HPDE6-E6E7 (cell line): ENCODE data around the gene VAT1L.

Source experiments
- DNase-seq: peaks from one replicate; pipeline ENCODE4 v3.0.0; 2011; ENCODE audit warnings: missing footprints; ENCODE audit errors: extremely low spot score

Gene VAT1L, protein sequence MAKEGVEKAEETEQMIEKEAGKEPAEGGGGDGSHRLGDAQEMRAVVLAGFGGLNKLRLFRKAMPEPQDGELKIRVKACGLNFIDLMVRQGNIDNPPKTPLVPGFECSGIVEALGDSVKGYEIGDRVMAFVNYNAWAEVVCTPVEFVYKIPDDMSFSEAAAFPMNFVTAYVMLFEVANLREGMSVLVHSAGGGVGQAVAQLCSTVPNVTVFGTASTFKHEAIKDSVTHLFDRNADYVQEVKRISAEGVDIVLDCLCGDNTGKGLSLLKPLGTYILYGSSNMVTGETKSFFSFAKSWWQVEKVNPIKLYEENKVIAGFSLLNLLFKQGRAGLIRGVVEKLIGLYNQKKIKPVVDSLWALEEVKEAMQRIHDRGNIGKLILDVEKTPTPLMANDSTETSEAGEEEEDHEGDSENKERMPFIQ

GRCh38 chr16:77788181-77789084 is at the start of gene VAT1L:
Gene VAT1L, plus strand, starts transcription at chr16:77788564. Its CDS starts 119 bp downstream, at chr16:77788683.
- DNase-seq: no peak

DNA sequence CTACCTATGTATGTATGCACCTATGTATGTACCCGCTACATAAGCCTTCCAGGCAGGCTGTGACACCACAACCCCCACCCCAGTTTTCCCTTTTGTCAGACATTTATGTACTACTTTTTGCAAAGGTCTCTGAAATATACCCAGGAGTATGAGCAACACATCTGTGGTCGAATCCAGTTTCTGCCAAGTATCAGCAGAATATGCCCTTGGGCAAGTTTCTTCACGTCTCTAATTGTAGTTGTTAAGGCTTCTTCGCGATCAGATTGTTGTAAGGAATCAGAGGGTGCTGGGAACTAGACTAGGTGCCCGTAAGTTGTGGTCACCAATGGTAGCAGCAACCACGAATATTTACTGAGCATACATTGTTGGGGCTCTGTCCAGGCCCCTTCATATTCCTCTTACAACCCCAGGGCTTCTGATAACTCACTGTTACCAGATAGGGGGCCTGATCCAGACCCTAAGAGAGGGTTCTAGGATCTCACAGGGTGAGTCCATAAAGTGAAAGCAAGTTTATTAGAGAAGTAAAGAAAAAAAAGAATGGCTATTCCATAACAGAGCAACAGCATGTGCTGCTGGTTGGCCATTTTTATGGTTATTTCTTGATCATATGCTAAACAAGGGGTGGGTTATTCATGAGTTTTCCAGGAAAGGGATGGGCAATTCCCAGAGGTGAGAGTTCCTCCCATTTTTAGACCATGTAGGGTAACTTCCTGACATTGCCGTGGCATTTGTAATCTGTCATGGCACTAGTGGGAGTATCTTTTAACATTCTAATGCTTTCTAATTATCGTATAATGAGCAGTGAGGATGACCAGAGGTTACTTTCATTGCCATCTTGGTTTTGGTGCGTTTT is 49.4 kb upstream of the VAT1L start:
- peak; percentile 46 for DNase-seq

DNA sequence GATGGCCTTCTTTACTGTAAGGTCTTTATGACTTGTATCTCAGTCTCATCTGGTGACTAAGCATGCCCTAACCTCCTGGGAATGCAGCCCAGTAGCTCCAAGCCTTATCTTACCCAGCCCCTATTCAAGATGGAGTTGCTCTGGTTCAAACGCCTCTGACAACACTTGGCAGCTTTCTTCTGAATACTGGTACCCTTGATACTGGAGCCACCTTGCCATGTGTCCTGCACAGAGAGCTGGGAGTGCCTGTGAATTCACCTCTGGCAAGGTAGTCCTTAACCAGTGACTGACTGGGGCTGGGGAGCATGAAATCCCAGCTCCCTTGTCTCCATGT is 48.8 kb upstream of the VAT1L start:
- no peak for DNase-seq

GRCh38 chr16:77744141-77744540 is 44.2 kb upstream of the VAT1L start:
- DNase-seq: no peak

DNA sequence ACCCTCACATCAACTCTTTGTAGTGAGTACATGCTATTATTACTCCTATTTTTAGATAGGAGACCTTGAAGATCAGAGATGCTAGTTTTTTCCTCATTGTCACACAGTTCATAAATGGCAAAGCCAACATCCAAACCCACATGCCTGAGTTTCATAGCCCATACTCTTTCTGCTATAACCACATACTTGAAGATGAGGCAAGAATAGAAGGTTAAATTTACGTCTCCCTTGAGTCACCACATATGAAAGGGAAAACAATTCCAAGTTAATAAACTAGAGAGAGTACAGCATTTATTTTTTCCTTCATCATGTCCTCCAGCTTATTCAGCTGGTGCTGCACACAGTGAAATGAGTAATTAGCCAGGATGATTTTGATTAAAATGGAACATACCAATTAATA is 42.4 kb upstream of the VAT1L start:
- DNase-seq: no peak

GRCh38 chr16:77748421-77749005 is 39.9 kb upstream of the VAT1L start:
- DNase-seq: no peak

GRCh38 chr16:77749415-77749814 is 38.9 kb upstream of the VAT1L start:
- no peak for DNase-seq

GRCh38 chr16:77758046-77758445 is 30.3 kb upstream of the VAT1L start:
- no peak for DNase-seq

- DNase-seq: no peak
Observed at GRCh38 chr16:77758508-77758907, 29.9 kb upstream of the VAT1L start.

- no peak for DNase-seq
Observed at GRCh38 chr16:77759201-77759600, 29.2 kb upstream of the VAT1L start.

- no peak for DNase-seq
Observed at GRCh38 chr16:77759821-77760220, 28.5 kb upstream of the VAT1L start.

- DNase-seq: no peak
Observed at GRCh38 chr16:77760800-77761199, 27.6 kb upstream of the VAT1L start.

- DNase-seq: no peak
Observed at GRCh38 chr16:77761204-77761603, 27.2 kb upstream of the VAT1L start.

- DNase-seq: no peak
Observed at GRCh38 chr16:77762262-77762661, 26.1 kb upstream of the VAT1L start.

- DNase-seq: no peak
Observed at GRCh38 chr16:77763994-77764393, 24.4 kb upstream of the VAT1L start.

- no peak for DNase-seq
Observed at GRCh38 chr16:77767211-77767610, 21.2 kb upstream of the VAT1L start.

- no peak for DNase-seq
Observed at GRCh38 chr16:77767826-77768225, 20.5 kb upstream of the VAT1L start.

GRCh38 chr16:77775911-77776909 is 12.2 kb upstream of the VAT1L start:
- no peak for DNase-seq

GRCh38 chr16:77777745-77778144 is 10.6 kb upstream of the VAT1L start:
- no peak for DNase-seq

- DNase-seq: peak; percentile 43
Observed at GRCh38 chr16:77780378-77780837, 8.0 kb upstream of the VAT1L start.
